Measurements from ENCODE around the gene COL8A1.

COL8A1 gene

DNA sequence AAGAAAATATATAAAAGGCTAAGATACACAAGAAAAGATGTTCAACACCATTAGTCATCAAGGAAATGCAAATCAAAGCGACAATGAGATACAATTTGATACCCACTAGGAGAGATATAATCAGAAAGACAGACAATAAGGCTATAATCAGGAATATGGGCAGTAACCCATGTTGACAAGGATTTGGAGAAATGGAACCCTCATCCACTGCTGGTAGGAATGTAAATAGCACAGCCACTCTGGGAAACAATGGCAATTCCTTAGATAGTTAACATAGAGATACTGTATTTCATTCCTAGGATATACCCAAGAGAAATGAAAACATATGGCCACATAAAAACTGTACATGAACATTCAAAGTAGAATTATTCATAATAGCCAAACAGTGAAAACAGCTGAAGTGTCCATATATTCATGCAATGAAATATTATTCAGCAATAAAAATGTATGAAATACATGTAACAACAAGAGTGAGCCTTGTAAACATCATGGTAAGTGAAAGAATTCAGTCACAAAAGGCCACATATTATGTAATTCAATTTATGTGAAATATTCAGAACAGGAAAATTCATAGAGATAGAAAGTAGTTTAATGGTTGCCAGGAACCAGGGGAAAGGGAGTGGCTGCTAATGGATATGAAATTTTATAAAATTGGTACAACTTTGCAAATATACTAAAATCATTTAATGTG is 18.2 kb upstream of the COL8A1 start:
- no peak overlapping the region for H3K27ac ChIP-seq (ENCODE audit: low read length)
- peaks cover 16% of the 10 kb centered on the region for H3F3A ChIP-seq (ENCODE audit: insufficient read depth, low read length)
- H3K27me3 ChIP-seq (replicated peaks; ENCODE audit: insufficient read depth, low read length): no peaks in the 10 kb centered on the region
- H3K9me2 ChIP-seq (replicated peaks; ENCODE audit: insufficient read depth, low read length): no peaks in the 10 kb centered on the region
- H3K9ac ChIP-seq (ENCODE audit: low read length): no peak overlapping the region
- no peaks in the 10 kb centered on the region for H3K79me2 ChIP-seq (ENCODE audit: low read length)
- no peak for DNase-seq
- H3K4me1 ChIP-seq (ENCODE audit: low read length): peaks cover 39% of the 10 kb centered on the region
- H3K4me2 ChIP-seq (ENCODE audit: low read depth, low read length): no peak overlapping the region
- no peak for TF ChIP-seq EZH2phosphoT487 (IDR thresholded peaks at IDR 0.05; ENCODE audit: low read length)
- TF ChIP-seq EZH2 (optimal IDR thresholded peaks at IDR 0.05; ENCODE audit: low read depth, low read length): no peak
- no peak for TF ChIP-seq CTCF (IDR thresholded peaks at IDR 0.05; ENCODE audit: low read length)
- H4K20me1 ChIP-seq (ENCODE audit: insufficient read depth, low read length): no peaks in the 10 kb centered on the region
- H3K36me3 ChIP-seq (replicated peaks; ENCODE audit: insufficient read depth, low read length): no peaks in the 10 kb centered on the region
- H3K4me3 ChIP-seq (ENCODE audit: low read length): no peak overlapping the region
- no peak overlapping the region for H2AFZ ChIP-seq (ENCODE audit: low read length)
- H3K9me3 ChIP-seq (replicated peaks; ENCODE audit: insufficient read depth, low read length): no peaks in the 10 kb centered on the region

DNA sequence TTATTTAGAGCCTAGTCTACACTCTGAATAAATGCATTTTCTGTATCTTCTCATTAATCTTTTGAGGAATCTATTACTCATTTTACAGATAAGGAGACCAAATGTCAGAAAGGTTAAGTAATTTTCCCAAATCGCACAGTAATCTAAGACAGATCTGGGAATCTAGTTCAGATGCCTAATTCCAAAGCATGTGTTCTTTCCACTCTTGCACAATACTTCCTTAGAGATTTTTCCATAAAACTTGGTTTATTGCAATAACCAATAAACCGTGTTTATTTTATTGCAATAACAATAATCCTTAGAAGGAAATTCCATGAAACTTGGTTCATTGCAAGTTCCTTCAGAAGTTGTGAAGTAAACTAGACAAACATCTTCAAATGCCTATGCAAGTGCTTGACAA is 17.4 kb upstream of the COL8A1 start:
- peaks cover 24% of the 10 kb centered on the region for H3F3A ChIP-seq (ENCODE audit: insufficient read depth, low read length)
- no peaks in the 10 kb centered on the region for H4K20me1 ChIP-seq (ENCODE audit: insufficient read depth, low read length)
- H3K4me2 ChIP-seq (ENCODE audit: low read depth, low read length): no peak overlapping the region
- no peaks in the 10 kb centered on the region for H3K36me3 ChIP-seq (replicated peaks; ENCODE audit: insufficient read depth, low read length)
- no peaks in the 10 kb centered on the region for H3K79me2 ChIP-seq (ENCODE audit: low read length)
- peaks cover 47% of the 10 kb centered on the region for H3K4me1 ChIP-seq (ENCODE audit: low read length)
- H3K9ac ChIP-seq (ENCODE audit: low read length): no peak overlapping the region
- H3K27ac ChIP-seq (ENCODE audit: low read length): no peak overlapping the region
- no peaks in the 10 kb centered on the region for H3K27me3 ChIP-seq (replicated peaks; ENCODE audit: insufficient read depth, low read length)
- H3K9me3 ChIP-seq (replicated peaks; ENCODE audit: insufficient read depth, low read length): no peaks in the 10 kb centered on the region
- DNase-seq: no peak
- TF ChIP-seq CTCF (IDR thresholded peaks at IDR 0.05; ENCODE audit: low read length) (no peak), EZH2 (optimal IDR thresholded peaks at IDR 0.05; ENCODE audit: low read depth, low read length) (no peak), EZH2phosphoT487 (IDR thresholded peaks at IDR 0.05; ENCODE audit: low read length) (no peak)
- no peak overlapping the region for H3K4me3 ChIP-seq (ENCODE audit: low read length)
- no peak overlapping the region for H2AFZ ChIP-seq (ENCODE audit: low read length)
- no peaks in the 10 kb centered on the region for H3K9me2 ChIP-seq (replicated peaks; ENCODE audit: insufficient read depth, low read length)

DNA sequence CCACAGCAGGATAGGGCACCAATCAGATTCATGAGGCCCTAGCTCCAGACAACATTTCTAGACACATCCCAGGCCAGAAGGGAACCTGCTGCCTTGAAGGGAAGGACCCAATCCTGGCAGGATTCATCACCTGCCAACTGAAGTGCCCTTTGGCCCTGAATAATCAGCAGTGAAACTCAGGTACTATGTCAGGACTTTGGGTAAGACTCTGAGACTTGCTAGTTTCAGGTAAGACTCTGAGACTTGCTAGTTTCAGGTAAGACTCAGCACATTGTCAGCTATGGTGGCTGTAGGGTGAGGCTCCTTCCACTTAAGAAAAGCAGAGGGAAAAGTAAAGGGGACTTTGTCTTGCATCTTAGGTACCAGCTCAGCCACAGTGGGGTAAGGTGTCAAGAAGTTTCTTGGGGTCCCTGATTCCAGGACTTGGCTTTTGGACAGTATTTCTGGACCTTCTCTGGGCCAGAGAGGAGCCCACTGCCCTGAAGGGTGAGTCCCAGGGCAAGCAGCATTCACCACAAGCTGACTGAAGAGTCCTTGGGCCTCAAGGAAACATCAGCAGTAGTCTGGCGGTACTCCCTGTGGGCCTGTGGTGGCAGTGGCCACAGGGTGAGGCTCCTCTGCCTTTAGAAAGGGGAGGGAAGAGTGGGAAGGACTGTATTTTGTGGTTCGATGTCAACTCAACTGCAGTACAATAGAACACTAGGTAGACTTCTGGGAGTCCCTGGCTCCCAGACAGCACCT is 13.7 kb upstream of the COL8A1 start:
- Histone ChIP-seq H2AFZ (ENCODE audit: low read length) (peak overlapping the region; percentile 54), H3K36me3 (replicated peaks; ENCODE audit: insufficient read depth, low read length) (no peaks in the 10 kb centered on the region), H3K79me2 (ENCODE audit: low read length) (no peaks in the 10 kb centered on the region), H3F3A (ENCODE audit: insufficient read depth, low read length) (peaks cover 34% of the 10 kb centered on the region), H3K4me3 (ENCODE audit: low read length) (no peak overlapping the region), H3K9me3 (replicated peaks; ENCODE audit: insufficient read depth, low read length) (no peaks in the 10 kb centered on the region), H3K4me1 (ENCODE audit: low read length) (peaks cover 63% of the 10 kb centered on the region), H3K27ac (ENCODE audit: low read length) (peak overlapping the region; percentile 99), H3K9me2 (replicated peaks; ENCODE audit: insufficient read depth, low read length) (no peaks in the 10 kb centered on the region), H3K9ac (ENCODE audit: low read length) (peak overlapping the region; percentile 70), H3K4me2 (ENCODE audit: low read depth, low read length) (peak overlapping the region; percentile 79; the same call in 1 of the 2 replicates), H3K27me3 (replicated peaks; ENCODE audit: insufficient read depth, low read length) (no peaks in the 10 kb centered on the region), H4K20me1 (ENCODE audit: insufficient read depth, low read length) (no peaks in the 10 kb centered on the region)
- peak; percentile 94 for DNase-seq
- no peak for TF ChIP-seq CTCF (IDR thresholded peaks at IDR 0.05; ENCODE audit: low read length)
- TF ChIP-seq EZH2phosphoT487 (IDR thresholded peaks at IDR 0.05; ENCODE audit: low read length): no peak
- no peak for TF ChIP-seq EZH2 (optimal IDR thresholded peaks at IDR 0.05; ENCODE audit: low read depth, low read length)
